Cardiac septum (tissue), 1 donor: ENCODE measurements around the gene SH3GL2. TPM values are rescaled to one million over a fixed set of nuclear protein-coding genes. Genes with fewer than 3 reads are reported as not detected.

ENCODE experiments used
- DNase-seq: peaks from one replicate; pipeline ENCODE4 v3.0.0-alpha.2; 2020; ENCODE audit warnings: low spot score
- intact Hi-C: fragments of 100-400 bp; cut with DNase I; formaldehyde crosslinking; loops from one replicate; pipeline ENCODE4 v1.14.0; 2022
- long read RNA-seq: library from polyadenylated mRNA; unstranded; transcript quantifications from one replicate; pipeline ENCODE4 v2.0.0, GENCODE V29; 2021
- total RNA-seq: library from RNA; stranded (reverse); fragmentation: NEBNext Ultra II Directional; extraction: Animal tissue kit (Norgen Biotek cat#: 25700); gene quantifications from one replicate; pipeline ENCODE4 v1.2.1, GENCODE V29; 2021
- donor health status: DM: no; HTN: no; CAD: no.

SH3GL2 gene
- 7.3 TPM for total RNA-seq
- long read RNA-seq, transcript SH3GL2-201 (9 exons, 2,565 nt), result major isoform, 10 of 11 reads
- long read RNA-seq, partial matches to known transcripts, result 0 of 11 reads
- long read RNA-seq, other reads (novel, unspliced or antisense), result 1 of 11 reads

DNA sequence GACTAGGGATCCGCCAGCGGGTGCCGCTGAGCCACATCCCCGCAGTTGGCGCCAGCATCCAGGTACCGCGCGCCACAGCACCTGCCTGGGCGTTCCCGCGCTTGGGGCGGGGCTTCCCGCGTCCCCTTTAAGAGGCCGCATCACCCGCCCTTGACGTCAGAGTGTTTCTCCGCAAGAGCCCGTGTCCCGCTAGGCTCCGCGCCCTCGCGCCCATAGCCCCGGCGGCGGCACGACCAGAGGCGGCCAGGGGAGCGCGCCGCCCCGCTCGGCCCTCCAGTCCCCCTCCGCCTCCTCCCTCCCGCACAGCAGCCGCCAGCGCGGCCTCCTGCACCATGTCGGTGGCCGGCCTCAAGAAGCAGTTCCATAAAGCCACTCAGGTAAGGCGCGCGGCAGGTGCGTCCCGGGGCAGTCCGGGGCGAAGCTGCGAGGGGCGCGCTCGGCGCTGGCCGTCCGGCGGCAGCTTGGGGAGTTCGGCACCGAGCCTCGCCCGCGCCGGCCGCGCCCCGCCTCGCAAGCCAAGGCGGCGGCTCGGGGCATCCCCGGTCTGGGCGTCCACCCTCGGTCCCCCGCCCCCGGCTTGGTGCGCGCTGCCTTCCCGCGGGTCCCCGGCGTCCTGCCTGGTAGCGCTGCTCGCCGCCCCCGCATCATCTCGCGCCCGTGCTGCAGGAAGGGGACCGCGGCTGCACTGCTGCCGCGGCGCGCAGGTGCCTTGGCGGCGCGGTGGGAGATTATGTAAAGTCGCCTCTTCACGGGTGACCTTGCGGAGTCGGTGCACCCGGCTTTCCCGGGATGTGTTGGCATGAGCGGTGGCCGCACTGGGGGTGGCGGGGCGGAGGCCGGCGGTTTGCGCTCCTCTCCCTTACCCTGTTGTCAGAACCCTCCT, at the start of gene SH3GL2:
Gene SH3GL2 (plus strand): TSS at position 156 of the 883 bp plus-strand sequence.
- intact Hi-C loops, result no loop called here
- no peak for DNase-seq

DNA sequence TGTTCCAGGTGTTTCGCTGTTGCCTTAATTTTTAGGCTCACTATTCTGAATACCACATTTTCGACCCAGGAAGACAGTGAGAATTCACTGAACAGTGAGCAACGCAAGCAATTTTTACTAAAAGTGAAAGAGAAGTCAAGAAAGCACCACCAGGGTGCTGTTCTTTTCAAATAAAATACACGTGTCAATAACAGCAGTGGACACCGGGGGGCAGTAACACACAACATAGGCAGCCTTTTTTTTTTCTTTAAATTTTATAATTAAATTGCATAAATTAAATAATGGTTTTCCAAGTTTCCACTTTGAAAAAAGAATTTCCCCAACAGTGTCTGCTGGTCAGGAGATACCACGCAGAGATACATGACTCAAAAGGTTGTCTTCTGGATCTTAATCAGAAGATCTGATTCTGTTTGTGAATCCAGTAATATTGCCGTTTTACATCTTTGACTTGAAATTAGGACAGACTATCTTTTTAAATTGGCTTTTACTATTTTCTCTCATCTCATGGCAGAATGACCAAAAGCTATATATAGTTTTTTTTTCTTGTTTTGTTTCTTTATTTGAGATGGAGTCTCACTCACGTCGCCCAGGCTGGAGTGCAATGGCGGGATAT, 47.1 kb upstream of the SH3GL2 start:
- no peak for DNase-seq
- intact Hi-C loops, result loop anchor here (2.0 to 5.0 kb wide), 2 partner anchors 269 to 676 kb away; no protein-coding TSS in a partner anchor

DNA sequence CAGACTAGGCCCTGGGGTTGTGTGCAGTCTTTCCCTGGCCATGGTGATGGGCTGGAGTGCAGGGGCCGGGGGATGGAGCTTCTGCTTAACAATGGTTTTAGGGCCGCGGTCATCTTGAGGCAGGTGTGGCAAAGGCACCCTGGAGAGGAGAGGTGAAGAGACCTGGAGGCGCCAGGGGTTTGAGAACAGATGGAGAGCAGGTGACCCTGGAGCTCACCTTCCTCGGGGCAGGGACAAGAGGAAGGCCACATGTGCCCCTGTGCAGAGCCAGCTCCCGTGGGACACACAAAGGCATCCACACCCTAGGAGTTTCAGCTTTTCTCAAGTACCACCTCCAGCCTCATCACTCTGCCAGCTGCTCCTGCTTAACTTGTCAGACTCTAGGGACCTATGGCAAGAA, 46.4 kb upstream of the SH3GL2 start:
- intact Hi-C loops, result loop anchor here (2.0 to 5.0 kb wide), 2 partner anchors 268 to 675 kb away; no protein-coding TSS in a partner anchor
- no peak for DNase-seq

DNA sequence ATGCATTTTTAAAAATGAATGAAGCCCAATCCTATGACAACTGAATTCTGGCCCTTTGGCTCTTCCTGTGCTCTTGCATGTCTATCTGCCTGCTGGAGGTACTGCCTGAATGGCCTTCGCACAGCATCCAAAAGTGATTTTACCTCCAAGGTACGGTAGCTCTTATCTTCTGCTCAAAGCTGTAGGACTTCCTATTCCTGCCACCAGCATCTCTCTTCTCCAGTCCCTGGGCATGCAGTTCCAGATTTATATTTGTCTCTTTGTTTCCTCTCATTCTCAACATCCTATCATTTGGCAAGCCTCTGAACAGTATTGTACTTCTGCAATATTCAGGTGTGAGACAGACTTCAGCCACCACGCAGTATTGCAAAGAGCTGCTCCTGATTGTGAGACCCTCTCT, 43.7 kb upstream of the SH3GL2 start:
- intact Hi-C loops, result no loop called here
- DNase-seq, result no peak

DNA sequence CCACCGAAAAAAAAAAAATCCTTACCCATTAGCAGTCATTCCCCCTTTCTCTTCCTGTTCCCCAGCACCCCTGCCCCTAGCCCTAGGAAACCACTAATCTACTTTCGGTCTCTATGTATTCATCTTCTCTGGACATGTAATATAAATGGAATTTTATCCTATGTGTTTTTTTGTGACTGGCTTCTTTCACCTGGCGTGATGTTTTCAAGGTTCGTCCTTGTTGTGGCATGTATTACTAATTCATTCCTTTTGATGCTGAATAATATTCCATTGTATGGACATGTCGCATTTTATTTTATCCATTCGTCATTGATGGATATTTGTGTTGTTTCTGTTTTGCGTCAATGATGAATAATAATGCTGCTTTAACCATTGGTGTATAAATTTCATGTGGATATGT, 42.8 kb upstream of the SH3GL2 start:
- no peak for DNase-seq
- intact Hi-C loops, result no loop called here

DNA sequence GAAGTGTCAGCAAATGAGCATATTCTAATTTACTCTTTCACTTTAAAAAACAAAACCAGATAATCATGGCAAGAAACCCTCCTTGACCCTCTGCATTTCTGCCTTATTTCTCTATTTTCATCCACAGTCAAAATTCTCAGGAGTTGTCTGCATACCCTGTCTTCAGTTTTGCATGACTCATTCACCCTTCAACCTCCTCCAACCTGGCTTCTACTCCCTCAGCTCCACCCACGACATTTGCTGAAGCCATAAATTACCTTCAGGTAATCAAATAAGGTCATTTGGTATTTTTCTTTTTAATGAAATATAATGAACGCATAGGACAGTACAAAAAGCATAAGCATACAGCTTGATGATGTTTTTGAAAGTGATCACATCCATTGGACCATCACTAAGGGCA, 27.8 kb upstream of the SH3GL2 start:
- no peak for DNase-seq
- intact Hi-C loops, result no loop called here

DNA sequence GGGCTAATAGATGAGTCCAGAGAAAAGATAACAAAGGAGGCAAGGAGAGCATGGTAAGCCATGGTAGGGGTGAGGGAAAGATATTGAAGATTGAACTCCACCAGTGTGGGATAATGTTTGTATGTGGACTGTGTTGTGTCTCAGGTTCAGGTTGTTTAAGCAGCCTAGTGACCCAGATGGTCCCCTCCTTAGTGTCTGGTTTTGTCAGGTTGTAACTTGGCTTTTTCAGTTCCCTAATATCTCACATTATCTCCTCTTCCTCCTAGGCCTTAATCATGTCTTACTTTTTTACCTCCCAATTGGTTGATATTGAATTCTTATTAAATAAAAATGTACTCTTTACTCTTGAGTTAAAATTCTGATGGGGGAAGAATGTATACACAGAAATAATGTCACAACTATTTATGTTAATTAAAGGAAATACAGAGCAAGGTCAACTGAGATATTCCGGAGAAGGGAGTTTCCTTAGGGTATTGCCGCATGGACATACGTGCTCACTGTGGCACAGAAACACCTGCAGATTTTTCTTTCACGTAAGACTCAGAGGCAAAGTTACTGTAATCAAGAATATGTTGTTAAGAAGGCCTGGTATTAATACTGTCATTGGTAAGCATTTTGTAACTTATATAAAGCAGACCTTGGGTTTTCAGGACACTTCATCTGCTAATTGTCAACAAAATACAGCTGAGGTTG, 23.4 kb upstream of the SH3GL2 start:
- intact Hi-C loops, result no loop called here
- DNase-seq, result no peak

DNA sequence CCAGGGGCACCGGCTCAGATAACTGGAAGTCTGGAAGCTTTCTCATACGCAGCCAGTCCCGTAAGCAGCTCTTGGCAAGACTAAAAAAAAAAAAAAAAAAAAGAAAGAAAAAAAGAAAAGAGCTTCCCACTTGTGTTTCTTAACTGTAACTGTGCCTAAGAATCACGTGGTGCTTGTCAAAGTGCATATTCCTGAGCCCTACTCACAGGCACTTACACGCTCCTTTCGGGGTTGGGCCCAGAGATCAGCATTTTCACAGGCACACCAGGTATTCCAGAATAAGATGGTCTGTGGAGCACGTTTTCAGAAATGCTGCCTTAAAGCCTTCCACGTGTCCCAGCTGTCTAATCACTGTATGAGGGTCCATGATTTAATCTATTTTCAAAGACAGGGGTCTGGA, 22.6 kb upstream of the SH3GL2 start:
- intact Hi-C loops, result no loop called here
- no peak for DNase-seq

DNA sequence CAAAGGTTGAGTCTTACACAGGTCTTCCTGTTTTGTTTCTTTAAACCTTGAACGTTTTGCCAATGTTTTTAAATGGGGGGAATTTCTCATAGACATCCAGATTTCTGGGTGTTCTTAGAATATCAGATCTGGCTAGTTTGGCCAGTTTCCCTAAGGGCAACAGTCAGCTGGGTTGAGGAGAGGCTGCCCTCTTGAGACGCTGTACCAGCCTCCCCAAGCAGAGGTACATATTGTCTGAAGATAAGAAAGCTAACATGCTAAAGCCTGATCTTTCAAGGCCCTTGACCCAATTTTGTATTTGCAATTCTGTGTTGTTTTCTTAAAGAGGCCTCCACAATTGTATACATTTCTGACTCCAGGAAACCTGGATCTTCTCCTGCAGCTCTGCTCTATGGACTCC, 21.9 kb upstream of the SH3GL2 start:
- intact Hi-C loops, result no loop called here
- no peak for DNase-seq

DNA sequence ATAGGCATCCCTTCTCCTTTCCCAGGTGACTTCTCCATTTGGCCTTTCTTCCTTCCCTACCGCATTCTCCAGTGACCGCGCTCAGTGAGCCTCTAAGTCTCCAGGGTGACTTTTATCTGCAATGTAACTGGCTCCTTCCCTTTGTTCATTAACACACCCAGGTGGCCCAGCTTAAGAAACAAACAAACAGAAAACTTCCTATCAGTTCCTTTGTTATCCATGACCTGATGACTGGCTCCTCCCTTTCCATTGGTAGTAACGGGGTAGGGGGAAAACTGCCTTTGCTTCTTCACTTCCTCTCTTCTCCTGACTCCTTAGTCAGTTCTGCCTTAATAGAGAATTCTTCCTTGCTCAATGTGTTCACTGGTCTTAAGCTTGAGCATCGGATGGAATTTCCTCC, 7.0 kb upstream of the SH3GL2 start:
- no peak for DNase-seq
- intact Hi-C loops, result no loop called here

DNA sequence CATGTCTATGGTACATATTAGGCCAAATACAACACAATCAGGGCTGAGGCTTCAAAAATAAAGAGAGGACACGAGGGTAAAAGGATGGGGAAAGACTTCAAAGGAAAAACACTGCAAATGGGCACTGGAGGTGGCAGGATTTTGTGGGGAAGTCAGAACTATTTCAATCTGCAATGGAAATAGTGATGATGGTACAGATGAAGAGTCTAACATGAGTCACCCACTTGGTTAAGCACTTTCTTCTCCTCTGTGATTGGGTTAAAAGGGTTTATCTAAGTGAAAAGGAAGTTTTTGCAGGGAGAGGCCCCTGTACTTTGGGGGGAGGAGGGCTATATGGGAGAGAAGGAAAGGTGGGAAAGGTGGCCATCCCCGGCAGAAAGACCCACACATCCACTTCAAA, 4.5 kb upstream of the SH3GL2 start:
- intact Hi-C loops, result no loop called here
- DNase-seq, result no peak

DNA sequence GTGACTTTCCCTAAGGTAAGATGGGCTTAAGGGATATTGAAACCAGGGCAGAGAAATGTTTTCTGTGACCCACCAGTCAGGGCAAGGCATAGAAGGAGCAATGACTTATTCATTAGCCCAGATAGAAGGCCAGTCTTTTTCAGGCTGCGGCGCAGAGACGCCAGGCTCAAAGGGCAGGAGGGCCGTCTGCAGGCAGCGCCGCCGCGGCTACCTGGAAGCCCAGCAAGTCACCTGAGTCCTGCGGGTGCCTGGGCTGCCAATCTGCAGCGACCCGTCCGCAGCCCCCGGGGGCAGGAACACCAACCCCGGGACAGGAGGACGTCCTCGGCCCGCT, 322 bp upstream of the SH3GL2 start:
- no peak for DNase-seq
- intact Hi-C loops, result no loop called here

DNA sequence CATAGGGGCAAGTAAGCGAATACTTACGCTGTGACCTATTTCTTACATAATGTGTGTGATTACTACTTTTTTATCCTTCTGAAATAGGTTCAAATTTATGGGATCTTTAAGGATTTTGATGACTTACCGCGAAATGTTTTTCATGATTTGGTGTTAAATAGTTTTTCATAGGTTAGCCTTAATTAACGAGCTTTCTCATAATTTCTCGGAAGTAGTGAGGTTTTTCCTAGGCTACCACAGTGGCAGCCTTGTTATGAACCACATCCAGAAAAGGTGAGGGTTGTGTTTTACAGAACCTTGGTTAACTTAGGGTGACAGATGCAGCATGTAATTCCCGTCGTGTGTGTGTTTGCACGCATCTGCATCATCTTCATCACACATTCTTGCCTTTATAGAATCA, 1.3 kb downstream of the SH3GL2 start:
- no peak for DNase-seq
- intact Hi-C loops, result no loop called here

DNA sequence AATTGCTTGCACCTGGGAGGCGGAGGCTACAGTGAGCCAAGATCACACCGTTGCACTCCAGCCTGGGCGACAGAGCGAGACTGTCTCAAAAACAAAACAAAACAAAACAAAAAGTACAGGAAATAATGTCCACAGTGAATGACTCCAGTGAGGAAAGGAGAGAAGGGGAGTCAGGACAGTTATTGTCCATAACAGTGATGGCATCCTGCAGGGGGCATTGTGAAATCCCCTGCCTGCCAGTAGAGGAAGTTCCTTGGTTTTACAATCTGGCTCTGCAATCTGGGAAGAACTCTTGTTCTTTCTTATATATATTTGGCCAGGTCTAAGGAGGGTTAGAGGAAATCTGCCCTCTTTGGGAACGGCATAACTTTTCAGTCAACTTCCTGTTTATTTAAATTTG, 8.2 kb downstream of the SH3GL2 start:
- no peak for DNase-seq
- intact Hi-C loops, result no loop called here

DNA sequence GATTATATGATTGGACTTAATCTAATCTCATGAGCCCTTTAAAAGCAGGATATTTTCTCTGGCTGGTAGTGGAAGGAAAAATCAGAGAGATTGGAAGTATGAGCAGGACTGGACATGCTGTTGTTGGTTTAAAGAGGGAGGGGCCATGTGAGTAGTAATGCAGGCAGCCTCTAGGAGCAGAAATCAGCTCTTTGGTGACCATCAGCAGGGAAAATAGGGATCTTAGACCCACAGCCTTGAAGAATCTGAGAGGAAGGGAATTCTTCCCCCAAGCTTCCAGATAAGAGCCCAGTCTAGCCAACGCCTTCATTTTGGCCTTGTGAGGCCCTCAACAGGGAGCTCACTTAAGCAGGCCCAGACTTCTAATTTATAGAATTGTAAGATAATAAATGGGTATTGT, 9.5 kb downstream of the SH3GL2 start:
- intact Hi-C loops, result no loop called here
- no peak for DNase-seq

DNA sequence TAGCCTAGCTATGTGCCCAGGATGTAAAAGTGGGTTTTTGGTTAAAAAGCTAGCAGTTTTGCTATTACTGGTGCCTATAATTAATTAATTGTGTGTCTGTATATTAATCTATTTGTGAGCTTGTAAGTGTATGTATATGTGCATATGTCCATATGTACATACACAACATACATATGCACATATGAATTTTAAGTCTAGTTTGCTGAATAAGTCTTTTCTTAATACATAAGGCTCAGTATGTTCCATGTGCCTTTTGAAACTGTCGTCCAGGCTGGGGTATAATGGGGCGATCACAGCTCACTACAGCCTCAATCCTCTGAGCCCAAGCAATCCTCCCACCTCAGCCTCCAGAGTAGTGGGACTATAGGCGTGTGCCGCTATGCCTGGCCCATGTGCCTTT, 10.1 kb downstream of the SH3GL2 start:
- intact Hi-C loops, result no loop called here

DNA sequence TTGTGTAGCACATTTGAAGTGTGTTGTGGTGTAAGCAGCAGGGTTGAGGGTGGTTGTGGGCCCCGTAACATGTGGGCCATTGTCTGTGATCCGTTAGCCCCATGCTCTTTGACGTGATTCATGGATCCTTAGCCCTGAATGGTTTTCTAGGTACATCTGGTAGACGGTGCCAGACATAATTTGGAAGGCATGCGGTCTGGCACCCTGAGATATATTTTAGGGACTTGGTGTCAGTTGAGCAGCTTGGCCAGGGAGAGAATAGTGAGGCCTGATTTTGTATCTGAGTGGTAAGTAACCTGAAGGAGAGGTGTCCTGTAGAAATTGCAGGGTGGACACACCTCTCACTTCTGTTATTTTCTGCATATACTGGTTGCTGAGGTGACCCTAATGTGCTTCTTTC, 10.9 kb downstream of the SH3GL2 start:
- intact Hi-C loops, result no loop called here
- no peak for DNase-seq

More for the DNA sequence above, 10.1 kb downstream of the SH3GL2 start:
- DNase-seq, result no peak

DNA sequence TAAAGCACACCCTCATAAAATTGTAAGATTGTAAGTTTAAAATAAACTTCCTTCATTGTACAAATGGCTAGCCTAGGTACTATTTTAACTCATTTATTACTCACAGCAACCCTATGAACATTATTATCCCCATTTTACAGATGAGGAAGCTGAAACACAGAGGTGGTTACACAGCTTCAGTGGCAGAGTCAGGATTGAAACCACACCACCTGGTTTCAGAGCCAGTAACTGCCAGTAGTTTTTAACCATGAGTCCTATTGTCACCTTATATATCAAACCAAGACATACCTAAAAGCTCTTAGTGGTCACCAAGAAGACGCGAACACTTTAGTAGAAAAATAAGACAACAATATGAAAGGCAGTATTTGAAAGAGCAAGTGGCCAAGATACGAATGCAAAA, 16.1 kb downstream of the SH3GL2 start:
- no peak for DNase-seq
- intact Hi-C loops, result no loop called here

DNA sequence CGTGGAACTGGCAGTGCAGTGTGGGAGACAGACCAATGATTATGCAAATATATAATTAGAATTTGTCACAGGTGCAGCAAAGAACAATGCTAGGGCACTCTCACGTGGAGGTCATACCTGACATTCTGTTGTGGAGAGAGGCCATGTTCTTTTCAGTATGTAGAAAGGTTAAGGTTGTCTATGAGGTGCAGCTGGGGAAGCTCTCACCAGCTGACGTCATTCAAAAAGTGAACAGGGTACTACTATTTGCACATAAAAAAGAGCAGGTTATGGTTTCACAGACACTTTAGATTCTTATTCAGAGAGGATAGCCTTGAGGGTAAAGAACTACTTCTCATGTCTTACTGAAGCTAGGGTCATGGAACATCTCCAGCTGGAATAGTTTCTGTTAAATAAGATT, 19.1 kb downstream of the SH3GL2 start:
- intact Hi-C loops, result no loop called here
- DNase-seq, result no peak

DNA sequence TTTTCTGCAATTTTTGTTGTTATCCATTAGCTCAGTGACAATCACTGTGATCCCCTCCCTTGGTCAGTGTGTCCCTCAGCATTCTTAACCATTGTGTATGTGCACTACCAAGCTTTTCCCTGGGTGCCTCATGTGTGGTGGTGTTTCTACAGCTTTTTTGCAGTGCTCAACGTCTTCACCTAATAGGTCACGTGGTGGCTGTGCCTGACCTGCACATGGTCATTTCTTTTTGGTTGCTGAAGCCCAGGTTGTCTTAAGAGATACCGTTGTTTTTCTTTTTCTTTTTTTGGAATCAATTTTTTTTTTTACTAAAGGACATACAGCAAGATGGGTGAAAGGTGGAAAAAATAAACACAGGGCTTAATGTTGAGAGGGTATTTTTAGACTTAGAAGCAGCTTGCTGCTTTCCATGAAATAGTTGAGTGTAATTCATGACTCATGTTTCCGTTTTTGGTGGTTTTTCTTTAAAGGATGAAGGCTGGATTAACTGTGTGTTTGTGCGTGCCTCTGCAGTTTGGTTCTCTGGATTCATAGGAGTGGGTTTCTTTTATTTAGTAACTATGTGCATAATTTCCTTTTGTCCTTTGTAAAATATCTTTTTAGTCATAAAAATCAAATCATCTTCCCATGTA, 22.2 kb downstream of the SH3GL2 start:
- intact Hi-C loops, result no loop called here
- DNase-seq, result no peak
